ENCODE results near the gene MT4. TPM values are rescaled to one million over a fixed set of nuclear protein-coding genes. Genes with fewer than 3 reads are reported as not detected.

MT4 gene
- total RNA-seq, 1 experiment from 2014 or later: not detected

DNA sequence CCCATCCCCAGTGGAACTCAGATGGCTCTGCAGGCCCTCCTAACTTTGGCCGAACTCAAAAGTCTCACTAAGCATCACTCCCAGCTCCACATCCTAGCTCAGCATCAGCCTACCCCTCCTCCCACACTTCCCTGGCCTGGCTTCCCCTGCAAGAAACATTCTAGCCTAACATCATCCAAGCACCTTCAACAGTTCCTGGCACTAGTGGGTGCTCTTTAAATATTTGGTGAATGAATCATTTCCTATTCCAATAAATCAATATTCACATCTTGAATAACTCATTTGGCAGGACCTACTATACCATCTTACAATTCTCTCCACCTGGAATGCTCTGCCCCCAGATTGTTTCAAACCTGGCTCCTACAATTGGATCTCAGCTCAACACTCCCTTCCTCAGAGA lies 34.0 kb upstream of the MT4 start:
- ChIA-PET POLR2A (interaction anchor here (0.5 kb wide), 1 partner anchor 14 kb away, joined by 3 read pairs; no protein-coding TSS in a partner anchor), CTCF (interaction anchor here (0.6 kb wide), 1 partner anchor 70 kb away, joined by 3 read pairs; no protein-coding TSS in a partner anchor)
- Mint-ChIP-seq H3K9me3 (no peaks in the 10 kb centered on the region), H3K4me3 (no peak overlapping the region), H3K27me3 (ENCODE audit: low read depth) (peaks cover 18% of the 10 kb centered on the region), H3K27ac (no peak overlapping the region), H3K4me1 (no peaks in the 10 kb centered on the region), H3K36me3 (no peaks in the 10 kb centered on the region)
- no peak for DNase-seq (ENCODE audit: low spot score)
- TF ChIP-seq TEAD1 (CRISPR knock-in tag; IDR thresholded peaks at IDR 0.05) (no peak), MYBL2 (CRISPR knock-in tag; IDR thresholded peaks at IDR 0.05) (no peak), JUN (CRISPR knock-in tag; IDR thresholded peaks at IDR 0.05) (no peak), ZNF396 (CRISPR knock-in tag; IDR thresholded peaks at IDR 0.05; ENCODE audit: borderline replicate concordance) (no peak), OVOL2 (CRISPR knock-in tag; IDR thresholded peaks at IDR 0.05; ENCODE audit: borderline replicate concordance) (no peak), TP53 (CRISPR knock-in tag; IDR thresholded peaks at IDR 0.05) (no peak), TEAD4 (CRISPR knock-in tag; IDR thresholded peaks at IDR 0.05) (no peak), NR1H2 (CRISPR knock-in tag; IDR thresholded peaks at IDR 0.05) (no peak)
- TF ChIP-seq, protein P1, sequence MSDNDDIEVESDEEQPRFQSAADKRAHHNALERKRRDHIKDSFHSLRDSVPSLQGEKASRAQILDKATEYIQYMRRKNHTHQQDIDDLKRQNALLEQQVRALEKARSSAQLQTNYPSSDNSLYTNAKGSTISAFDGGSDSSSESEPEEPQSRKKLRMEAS (CRISPR knock-in tag; IDR thresholded peaks at IDR 0.05): no peak
- TF ChIP-seq, protein P2, sequence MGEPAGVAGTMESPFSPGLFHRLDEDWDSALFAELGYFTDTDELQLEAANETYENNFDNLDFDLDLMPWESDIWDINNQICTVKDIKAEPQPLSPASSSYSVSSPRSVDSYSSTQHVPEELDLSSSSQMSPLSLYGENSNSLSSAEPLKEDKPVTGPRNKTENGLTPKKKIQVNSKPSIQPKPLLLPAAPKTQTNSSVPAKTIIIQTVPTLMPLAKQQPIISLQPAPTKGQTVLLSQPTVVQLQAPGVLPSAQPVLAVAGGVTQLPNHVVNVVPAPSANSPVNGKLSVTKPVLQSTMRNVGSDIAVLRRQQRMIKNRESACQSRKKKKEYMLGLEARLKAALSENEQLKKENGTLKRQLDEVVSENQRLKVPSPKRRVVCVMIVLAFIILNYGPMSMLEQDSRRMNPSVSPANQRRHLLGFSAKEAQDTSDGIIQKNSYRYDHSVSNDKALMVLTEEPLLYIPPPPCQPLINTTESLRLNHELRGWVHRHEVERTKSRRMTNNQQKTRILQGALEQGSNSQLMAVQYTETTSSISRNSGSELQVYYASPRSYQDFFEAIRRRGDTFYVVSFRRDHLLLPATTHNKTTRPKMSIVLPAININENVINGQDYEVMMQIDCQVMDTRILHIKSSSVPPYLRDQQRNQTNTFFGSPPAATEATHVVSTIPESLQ (CRISPR knock-in tag; IDR thresholded peaks at IDR 0.05): no peak
- TF ChIP-seq, protein P3, sequence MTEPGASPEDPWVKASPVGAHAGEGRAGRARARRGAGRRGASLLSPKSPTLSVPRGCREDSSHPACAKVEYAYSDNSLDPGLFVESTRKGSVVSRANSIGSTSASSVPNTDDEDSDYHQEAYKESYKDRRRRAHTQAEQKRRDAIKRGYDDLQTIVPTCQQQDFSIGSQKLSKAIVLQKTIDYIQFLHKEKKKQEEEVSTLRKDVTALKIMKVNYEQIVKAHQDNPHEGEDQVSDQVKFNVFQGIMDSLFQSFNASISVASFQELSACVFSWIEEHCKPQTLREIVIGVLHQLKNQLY (CRISPR knock-in tag; IDR thresholded peaks at IDR 0.05): no peak
- TF ChIP-seq, protein P4, sequence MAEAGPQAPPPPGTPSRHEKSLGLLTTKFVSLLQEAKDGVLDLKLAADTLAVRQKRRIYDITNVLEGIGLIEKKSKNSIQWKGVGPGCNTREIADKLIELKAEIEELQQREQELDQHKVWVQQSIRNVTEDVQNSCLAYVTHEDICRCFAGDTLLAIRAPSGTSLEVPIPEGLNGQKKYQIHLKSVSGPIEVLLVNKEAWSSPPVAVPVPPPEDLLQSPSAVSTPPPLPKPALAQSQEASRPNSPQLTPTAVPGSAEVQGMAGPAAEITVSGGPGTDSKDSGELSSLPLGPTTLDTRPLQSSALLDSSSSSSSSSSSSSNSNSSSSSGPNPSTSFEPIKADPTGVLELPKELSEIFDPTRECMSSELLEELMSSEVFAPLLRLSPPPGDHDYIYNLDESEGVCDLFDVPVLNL (CRISPR knock-in tag; IDR thresholded peaks at IDR 0.05; ENCODE audit: borderline replicate concordance, low read depth): no peak
- TF ChIP-seq, protein P5, sequence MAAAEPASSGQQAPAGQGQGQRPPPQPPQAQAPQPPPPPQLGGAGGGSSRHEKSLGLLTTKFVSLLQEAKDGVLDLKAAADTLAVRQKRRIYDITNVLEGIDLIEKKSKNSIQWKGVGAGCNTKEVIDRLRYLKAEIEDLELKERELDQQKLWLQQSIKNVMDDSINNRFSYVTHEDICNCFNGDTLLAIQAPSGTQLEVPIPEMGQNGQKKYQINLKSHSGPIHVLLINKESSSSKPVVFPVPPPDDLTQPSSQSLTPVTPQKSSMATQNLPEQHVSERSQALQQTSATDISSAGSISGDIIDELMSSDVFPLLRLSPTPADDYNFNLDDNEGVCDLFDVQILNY (CRISPR knock-in tag; IDR thresholded peaks at IDR 0.05): no peak
- TF ChIP-seq, protein P6, sequence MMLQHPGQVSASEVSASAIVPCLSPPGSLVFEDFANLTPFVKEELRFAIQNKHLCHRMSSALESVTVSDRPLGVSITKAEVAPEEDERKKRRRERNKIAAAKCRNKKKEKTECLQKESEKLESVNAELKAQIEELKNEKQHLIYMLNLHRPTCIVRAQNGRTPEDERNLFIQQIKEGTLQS (CRISPR knock-in tag; conservative IDR thresholded peaks at IDR 0.05): no peak
- TF ChIP-seq, protein P7, sequence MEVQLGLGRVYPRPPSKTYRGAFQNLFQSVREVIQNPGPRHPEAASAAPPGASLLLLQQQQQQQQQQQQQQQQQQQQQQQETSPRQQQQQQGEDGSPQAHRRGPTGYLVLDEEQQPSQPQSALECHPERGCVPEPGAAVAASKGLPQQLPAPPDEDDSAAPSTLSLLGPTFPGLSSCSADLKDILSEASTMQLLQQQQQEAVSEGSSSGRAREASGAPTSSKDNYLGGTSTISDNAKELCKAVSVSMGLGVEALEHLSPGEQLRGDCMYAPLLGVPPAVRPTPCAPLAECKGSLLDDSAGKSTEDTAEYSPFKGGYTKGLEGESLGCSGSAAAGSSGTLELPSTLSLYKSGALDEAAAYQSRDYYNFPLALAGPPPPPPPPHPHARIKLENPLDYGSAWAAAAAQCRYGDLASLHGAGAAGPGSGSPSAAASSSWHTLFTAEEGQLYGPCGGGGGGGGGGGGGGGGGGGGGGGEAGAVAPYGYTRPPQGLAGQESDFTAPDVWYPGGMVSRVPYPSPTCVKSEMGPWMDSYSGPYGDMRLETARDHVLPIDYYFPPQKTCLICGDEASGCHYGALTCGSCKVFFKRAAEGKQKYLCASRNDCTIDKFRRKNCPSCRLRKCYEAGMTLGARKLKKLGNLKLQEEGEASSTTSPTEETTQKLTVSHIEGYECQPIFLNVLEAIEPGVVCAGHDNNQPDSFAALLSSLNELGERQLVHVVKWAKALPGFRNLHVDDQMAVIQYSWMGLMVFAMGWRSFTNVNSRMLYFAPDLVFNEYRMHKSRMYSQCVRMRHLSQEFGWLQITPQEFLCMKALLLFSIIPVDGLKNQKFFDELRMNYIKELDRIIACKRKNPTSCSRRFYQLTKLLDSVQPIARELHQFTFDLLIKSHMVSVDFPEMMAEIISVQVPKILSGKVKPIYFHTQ (CRISPR knock-in tag; IDR thresholded peaks at IDR 0.05): no peak
- ATAC-seq: no peak

DNA sequence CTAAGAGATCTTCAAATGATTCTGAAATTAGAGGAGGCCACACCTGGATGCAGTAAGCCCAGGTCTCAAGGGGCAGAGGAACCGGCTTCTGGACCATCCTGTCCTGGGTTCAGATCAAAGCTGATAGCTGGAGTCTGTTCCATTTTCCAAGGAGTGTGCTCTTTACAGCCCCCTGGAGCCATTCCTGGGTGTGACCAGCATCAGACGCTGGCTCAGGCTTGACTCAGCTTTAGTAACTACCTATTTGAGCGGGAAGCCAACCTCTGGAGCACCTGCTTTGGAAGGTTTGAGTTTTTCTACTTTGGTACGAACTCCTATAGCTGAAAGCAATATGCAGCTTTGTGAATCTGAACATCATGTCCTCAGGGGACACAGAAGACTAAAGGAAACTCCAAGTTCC lies 32.2 kb upstream of the MT4 start:
- ChIA-PET CTCF (interaction anchor here (1.1 to 1.3 kb wide), 4 partner anchors 15 to 71 kb away, joined by 3 to 5 read pairs (median 4); no protein-coding TSS in a partner anchor), POLR2A (no interaction called here)
- no peak overlapping the region for H3K27ac Mint-ChIP-seq
- no peaks in the 10 kb centered on the region for H3K4me1 Mint-ChIP-seq
- no peaks in the 10 kb centered on the region for H3K36me3 Mint-ChIP-seq
- ATAC-seq (peak; percentile 78), DNase-seq (ENCODE audit: low spot score) (peak; percentile 35)
- H3K9me3 Mint-ChIP-seq: no peaks in the 10 kb centered on the region
- no peak overlapping the region for H3K4me3 Mint-ChIP-seq
- H3K27me3 Mint-ChIP-seq (ENCODE audit: low read depth): peaks cover 20% of the 10 kb centered on the region
- TF ChIP-seq, protein P8, sequence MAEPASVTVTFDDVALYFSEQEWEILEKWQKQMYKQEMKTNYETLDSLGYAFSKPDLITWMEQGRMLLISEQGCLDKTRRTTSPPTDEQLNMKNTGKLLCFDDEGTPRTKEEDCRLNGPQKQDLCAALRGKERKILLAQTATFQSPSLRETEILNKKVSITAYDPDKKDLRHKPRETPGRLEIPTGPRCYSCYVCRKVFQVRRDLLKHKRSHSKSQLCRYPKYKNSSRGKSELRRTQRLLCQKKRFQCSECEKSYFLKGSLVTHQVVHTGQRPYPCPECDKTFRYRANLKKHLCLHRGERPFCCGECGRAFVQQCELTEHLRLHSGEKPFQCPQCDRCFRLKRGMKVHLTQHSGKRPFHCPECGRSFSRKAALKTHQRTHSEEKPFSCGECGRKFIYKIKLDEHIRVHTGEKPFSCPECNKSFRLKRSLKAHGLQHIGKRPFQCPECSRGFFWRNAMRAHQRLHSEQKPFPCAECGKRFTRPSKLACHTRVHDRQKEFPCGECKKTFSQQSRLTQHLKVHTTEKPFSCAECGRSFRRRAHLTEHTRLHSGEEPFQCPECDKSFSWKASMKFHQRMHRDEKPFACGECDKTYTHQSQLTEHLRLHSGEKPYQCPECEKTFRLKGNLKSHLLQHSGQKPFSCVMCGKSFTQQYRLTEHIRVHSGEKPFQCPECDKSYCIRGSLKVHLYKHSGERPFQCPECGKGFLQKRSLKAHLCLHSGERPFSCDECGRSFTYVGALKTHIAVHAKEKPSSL (CRISPR knock-in tag; conservative IDR thresholded peaks at IDR 0.05): no peak
- TF ChIP-seq NFYB (CRISPR knock-in tag; conservative IDR thresholded peaks at IDR 0.05; ENCODE audit: low read depth) (no peak), ELF4 (CRISPR knock-in tag; IDR thresholded peaks at IDR 0.05; ENCODE audit: low read depth) (no peak), ATF1 (CRISPR knock-in tag; IDR thresholded peaks at IDR 0.05) (no peak), TEAD1 (CRISPR knock-in tag; IDR thresholded peaks at IDR 0.05) (no peak), FOXK1 (CRISPR knock-in tag; IDR thresholded peaks at IDR 0.05) (no peak), ZNF423 (CRISPR knock-in tag; IDR thresholded peaks at IDR 0.05) (no peak), GRHL2 (CRISPR knock-in tag; IDR thresholded peaks at IDR 0.05; ENCODE audit: insufficient replicate concordance, severe bottlenecking) (no peak), CREB1 (CRISPR knock-in tag; IDR thresholded peaks at IDR 0.05) (no peak)

All from WTC11 (cell line).